Erythroblast (primary cell): Measurements from ENCODE around the gene SPATA16.

Experiments
- GATA1 ChIP-seq: IDR thresholded peaks from 2 replicates; pipeline ENCODE4 v1.6.1; 2011; ENCODE audit warnings: low read depth, mild to moderate bottlenecking, control low read depth, low read length, moderate library complexity
- POLR2A ChIP-seq: IDR thresholded peaks from 2 replicates; pipeline ENCODE4 v1.6.1; 2011; ENCODE audit warnings: mild to moderate bottlenecking, low read length

DNA sequence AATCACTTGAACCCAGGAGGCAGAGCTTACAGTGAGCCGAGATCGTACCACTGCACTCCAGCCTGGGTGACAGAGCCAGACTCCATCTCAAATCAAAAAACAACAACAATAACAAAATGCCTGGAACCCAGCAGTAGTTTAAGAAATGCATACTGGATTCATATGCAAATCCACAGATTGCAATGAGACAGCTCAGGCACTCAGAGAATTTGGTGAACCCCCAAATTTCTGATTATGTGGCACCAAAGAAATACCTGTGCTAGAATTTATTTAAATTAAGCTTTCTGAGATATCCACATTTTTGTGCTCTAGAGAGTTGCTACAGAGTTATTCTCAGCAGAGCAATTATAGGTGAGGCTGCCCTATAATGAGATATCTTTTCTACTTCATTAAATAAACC is 29.7 kb downstream of the SPATA16 start:
- TF ChIP-seq POLR2A (no peak), GATA1 (no peak)
